ENCODE data around the gene TRMT5.

The TRMT5 gene

DNA sequence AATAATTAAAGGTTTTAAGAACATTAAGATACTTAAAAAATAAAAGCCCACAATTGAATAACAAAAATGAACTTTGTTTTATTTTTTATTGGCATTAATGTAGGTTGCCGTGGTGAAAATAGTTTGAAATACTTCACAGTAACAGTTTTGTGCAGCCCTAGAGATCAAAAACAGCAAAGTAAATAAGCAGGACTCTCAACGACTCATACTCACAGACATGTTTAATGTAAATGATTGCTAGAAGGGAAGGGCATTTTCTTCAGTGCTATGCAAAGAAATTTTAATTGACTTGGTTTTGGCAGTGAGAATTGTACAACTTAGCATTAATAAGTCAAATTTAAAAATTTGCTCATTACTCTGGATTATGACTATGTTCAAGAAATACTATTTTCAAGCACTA lies 16.0 kb downstream of the TRMT5 start:
- DNase-seq (ENCODE audit: low read depth in 2 of 2, low spot score in 1 of 2): no peak

DNA sequence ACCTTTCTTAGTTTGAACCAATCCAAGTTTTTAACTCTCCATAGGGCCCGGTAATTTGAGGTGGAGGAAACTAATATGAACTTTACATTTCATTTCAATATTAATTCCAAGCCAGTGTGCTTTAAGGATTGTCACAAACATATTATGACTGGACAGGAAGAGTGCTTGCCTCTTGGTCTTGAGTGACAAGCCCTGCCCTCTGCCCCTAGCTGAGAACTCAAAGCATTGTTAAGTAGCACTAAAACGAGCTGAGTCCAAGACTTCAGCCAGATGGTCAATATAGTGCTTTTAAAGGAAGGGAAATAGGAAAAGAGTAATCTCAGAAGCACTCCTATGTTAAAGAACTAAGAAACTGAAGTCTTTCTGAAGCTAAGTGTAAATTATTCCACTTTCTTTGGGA lies 17.1 kb downstream of the TRMT5 start:
- DNase-seq (ENCODE audit: low read depth in 2 of 2, low spot score in 1 of 2): no peak

DNA sequence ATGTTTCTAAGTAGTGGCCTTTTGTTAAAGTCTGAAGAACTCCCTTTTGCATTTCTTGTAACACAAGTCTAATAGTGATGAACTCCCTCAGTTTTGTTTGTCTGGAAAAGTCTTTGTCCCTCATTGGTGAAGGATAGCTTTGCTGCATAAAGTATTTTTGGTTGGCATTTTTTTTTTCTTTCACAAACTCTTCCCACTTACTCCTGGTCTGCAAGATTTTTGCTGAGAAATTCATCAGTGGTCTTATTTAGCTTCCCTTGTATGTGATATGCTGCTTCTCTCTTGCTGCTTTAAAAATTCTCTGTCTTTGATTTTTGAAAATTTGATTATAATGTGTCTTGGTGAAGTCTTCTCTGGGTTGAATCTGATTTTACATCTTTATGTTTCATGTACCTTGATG lies 22.7 kb downstream of the TRMT5 start:
- no peak for DNase-seq (ENCODE audit: low read depth in 2 of 2, low spot score in 1 of 2)

DNA sequence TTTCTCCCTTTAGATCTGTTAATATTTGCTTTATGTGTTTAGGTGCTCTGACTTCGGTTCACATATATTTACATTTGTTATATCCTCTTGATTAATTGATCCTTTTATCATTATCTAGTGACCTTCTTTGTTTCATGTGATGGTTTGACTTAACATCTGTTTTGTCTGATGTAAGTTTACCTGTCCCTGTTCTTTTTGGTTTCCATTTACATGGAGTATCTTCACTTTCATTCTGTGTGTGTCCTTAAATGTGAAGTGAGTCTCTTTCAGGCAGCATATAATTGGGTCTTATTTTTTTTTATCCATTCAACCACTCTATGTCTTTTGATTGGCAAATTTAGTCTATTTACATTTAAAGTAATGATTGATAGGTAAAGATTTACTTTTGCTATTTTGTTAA lies 24.2 kb downstream of the TRMT5 start:
- DNase-seq (ENCODE audit: low read depth in 2 of 2, low spot score in 1 of 2): no peak

DNA sequence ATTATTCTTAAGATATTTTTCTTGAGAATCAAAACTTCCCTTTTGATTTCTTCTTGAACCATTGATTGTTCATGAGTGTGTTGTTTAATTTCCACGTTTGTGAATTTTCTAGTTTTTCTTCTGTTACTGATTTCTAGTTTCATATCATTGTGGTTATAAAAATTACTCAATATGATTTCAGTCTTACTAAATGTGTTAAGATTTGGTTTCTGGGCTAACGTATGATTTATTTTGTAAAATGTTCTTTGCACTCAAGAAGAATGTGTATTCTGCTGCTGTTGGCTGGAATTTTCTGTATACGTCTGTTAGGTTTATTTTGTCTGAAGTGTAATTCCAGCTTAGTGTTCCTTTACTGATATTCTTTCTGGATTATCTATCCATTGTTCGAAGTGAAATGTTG lies 24.7 kb downstream of the TRMT5 start:
- no peak for DNase-seq (ENCODE audit: low read depth in 2 of 2, low spot score in 1 of 2)

DNA sequence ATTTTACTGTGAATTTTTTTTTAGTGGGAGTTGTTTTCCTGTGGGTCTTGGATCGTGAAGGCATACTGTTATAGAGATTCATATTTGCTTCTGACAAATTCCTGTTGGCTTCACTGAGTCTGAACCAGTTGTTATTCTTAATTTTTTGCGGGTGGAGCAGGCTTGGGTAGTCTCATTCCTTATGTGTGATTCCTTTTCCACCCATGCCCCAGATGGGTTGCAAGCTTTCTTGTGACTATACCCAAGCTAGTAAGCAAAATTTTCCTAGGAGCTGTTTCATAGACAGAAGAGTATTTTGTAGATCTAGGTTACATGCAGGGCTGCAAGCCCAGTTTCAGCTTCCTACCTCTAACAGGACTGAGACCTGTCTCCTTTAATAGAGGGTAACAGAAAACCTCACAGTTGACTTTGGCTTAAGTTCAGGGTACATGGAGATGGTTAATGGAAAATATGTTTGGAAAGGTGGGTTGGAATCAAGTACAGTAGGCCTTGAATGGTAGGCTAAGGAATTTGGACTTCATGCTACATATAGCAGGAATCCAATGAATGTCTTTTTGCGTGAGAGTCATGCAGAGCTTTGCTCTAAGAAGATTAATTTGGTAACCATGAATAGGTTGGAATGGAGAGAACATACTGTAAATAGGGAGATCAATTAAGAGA lies 29.0 kb downstream of the TRMT5 start:
- no peak for DNase-seq (ENCODE audit: low read depth in 2 of 2, low spot score in 1 of 2)

DNA sequence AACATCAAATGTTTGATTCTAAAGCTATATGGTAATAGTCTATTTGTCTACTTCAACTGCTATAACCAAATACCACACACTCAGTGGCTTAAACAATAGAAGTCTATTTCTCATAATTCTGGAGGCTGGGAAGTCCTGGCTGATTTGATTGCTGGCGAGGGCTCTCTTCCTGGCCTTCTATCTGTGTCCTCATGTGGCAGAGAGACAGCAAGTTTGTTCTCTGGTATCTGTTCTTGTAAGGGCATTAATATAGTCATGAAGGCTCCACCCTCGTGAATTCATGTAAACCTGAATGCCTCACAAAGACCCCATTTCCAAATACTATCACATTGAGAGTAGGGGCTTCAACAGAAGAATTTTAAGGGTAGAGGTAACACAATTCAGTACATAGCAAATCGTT lies 34.1 kb downstream of the TRMT5 start:
- no peak for DNase-seq (ENCODE audit: low read depth in 2 of 2, low spot score in 1 of 2)

DNA sequence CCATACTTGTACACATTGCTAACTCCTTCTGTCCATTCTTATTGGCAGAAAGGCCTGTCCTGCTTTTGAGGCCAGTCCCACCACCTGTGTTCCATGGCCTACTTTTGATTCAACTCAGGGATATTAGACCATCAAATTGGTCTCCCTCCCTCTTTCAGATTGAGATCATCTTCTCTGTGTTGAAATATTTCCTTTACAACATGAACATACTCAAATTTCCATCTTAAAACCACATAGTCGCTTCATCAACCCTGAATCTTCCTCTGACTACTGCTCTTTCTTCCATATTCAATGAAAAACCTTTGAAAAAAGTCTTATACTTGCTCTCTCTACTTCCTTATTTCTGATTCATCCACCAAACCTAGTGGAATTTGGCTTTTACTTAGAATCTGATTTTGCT lies 34.9 kb downstream of the TRMT5 start:
- no peak for DNase-seq (ENCODE audit: low read depth in 2 of 2, low spot score in 1 of 2)

DNA sequence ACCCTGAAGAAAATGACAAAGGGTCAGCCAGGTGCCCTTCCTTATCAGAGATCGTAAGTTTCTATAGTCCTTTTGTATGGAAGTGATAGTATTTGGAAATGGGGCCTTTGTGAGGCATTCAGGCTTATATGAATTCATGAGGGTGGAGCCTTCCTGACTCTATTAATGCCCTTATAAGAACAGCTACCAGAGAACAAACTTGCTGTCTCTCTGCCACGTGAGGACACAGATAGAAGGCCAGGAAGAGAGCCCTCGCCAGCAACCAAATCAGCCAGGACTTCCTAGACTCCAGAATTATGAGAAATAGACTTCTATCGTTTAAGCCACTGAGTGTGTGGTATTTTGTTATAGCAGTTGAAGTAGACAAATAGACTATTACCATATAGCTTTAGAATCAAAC lies 36.7 kb downstream of the TRMT5 start:
- DNase-seq (ENCODE audit: low read depth in 2 of 2, low spot score in 1 of 2): no peak

DNA sequence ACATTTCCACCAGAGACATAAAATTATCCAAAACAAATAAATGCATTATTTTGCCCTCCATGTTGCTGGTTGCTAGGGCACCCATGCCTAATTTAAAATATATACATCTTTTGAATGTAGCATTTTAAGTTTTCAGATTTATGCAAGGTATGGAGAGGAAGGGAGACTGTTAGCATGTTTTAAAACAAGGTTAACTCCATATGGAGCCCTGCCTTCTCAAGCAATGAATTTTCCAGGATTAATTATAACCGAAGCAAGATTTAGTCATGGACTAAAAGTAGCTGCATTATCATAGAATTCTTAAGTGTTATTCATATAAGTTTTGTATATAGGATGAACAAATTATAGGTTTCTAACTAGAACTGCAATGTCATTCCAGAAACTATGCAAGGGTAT lies 37.2 kb downstream of the TRMT5 start:
- no peak for DNase-seq (ENCODE audit: low read depth in 2 of 2, low spot score in 1 of 2)

DNA sequence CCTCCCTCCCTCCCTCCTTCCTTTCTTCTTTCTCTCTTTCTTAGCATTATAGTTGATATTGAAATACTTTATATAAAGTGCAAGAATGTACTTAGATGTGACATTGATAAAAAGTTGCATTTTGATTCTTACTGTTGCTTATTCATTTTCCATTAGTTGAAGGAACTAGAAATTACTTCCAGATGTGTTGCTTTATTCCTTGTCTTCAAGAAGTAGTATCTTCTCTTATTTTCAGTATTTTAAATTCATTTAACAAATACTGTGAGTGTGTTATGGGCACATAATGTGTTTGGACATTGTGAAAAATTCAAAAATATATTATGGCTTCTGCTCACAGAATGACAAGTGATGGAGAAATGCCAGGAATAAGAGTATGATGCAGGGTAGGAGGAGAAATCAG lies 45.6 kb downstream of the TRMT5 start:
- no peak for DNase-seq (ENCODE audit: low read depth in 2 of 2, low spot score in 1 of 2)

DNA sequence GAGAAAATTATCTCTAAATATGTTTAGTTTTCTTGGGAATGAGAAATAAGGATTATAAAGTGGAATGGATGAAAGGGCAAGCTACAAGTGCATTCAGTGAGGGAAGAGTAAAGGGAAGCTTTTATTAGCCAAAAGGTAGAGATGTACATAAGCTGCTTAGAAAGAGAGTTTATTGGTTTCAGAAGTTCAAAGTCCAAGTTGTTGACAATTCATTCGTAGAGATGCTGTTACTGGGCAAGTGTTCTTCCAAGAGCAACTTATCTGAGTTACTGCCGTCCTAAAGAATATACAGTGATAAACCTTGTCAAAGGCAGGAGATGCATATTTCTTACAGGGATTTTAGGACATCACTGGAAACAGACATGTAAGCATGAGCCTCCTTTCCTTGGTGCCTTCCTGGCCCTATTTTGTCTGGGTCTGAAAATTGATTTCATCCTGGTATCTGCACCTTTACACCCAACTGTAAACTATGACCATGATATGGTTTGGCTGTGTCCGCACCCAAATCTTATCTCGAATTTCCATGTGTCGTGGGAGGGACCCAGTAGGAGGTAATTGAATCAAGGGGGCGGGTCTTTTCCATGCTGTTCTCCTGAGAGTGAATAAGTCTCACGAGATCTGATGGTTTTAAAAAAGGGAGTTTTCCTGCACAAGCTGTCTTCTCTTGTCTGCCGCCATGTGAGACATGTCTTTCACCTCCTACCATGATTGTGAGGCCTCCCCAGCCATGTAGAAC lies 46.8 kb downstream of the TRMT5 start:
- no peak for DNase-seq (ENCODE audit: low read depth in 2 of 2, low spot score in 1 of 2)

DNA sequence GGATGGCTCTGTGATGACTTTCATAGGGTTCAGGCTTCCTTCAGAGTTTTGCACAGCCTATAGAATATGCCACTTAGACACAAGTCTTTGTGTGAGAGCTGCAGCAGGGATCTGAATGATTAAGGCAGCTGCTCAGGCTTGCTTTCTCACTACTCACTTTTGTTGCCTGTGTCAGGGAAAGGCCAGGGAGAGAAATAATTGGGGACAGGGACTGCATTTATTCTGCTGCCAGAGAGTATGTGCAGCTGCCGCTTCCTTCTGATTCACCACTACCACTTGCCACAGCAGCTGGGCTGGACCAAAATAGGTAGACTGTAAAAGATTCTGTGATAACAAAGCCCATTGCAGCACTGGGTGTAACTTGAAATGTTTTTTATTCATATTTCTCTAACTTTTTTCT lies 49.7 kb downstream of the TRMT5 start:
- DNase-seq (ENCODE audit: low read depth in 2 of 2, low spot score in 1 of 2): no peak

DNA sequence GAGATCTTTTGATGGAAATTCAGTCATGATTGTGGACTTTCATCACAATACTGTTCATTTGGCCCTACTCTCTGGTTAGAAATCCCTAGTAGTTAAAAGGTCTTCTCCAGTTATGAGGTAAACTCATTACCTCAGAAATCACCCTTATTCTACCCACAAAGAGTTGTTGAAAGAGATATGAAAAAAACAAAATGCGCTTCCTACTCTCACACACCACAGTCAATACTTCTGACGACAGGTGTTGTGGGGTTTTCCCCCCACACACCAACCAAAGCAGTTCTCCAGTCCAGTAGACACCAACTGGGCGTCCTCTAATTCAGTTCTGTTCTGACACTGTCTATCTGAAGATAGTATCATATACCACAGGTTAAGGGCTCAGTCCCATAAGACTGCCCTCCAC lies 54.9 kb downstream of the TRMT5 start:
- no peak for DNase-seq (ENCODE audit: low read depth in 2 of 2, low spot score in 1 of 2)

DNA sequence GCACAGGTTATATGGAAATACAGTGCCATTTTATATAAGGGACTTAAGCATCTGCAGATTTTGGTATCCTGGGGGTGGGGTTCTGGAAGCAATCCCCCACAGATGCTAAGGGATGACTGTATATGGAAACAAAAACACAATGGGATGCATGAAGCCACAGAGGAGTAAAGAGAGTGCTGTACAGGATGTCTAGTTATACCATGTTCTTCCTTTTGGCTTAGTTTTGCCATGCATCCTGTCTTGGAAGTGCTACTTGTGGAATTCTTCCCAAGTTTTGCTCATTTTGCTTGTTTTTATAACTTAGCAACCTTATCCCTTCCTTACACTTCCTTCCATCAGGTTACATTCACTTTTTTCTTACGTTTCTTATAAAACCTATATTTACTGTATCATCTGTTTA lies 55.6 kb downstream of the TRMT5 start:
- no peak for DNase-seq (ENCODE audit: low read depth in 2 of 2, low spot score in 1 of 2)

DNA sequence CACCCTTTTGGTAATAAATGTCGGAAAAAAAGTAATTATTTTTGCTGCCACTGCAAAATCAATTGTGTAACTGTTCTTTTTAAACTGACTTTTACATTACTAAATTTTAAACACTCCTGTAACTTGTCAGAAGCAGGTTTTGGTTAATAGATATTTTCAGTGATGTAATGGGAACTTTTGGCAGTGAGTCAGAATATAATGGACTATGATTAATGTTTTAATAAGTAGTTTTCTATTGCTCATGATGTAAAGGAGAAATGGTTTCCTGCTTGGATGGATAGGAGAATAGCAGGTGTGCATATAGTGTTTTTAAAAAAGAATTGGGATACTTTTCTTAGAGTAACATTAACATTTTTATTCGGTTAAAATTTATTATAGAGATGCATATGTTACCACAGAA lies 58.8 kb downstream of the TRMT5 start:
- DNase-seq (ENCODE audit: low read depth in 2 of 2, low spot score in 1 of 2): no peak
